BLaER1 (cell line): ENCODE results near the gene CAMSAP3.

Experiments used
- H3K27ac ChIP-seq: shearing (Covaris generic); formaldehyde crosslinking; 2 replicates; pipeline ENCODE4 v1.8.1; 2022
- H3K27me3 ChIP-seq: shearing (Covaris generic); formaldehyde crosslinking; 2 replicates; pipeline ENCODE4 v1.8.1; 2022
- H3K36me3 ChIP-seq: shearing (Covaris generic); formaldehyde crosslinking; 2 replicates; pipeline ENCODE4 v1.8.1; 2022
- H3K4me1 ChIP-seq: shearing (Covaris generic); formaldehyde crosslinking; 2 replicates; pipeline ENCODE4 v1.8.1; 2022
- H3K4me2 ChIP-seq: shearing (Covaris generic); formaldehyde crosslinking; 2 replicates; pipeline ENCODE4 v1.8.1; 2022
- H3K4me3 ChIP-seq: shearing (Covaris generic); formaldehyde crosslinking; 2 replicates; pipeline ENCODE4 v1.8.1; 2022
- H3K9ac ChIP-seq: shearing (Covaris generic); formaldehyde crosslinking; 2 replicates; pipeline ENCODE4 v1.8.1; 2022
- H3K9me3 ChIP-seq: shearing (Covaris generic); formaldehyde crosslinking; 2 replicates; pipeline ENCODE4 v1.8.1; 2022
- H4K20me1 ChIP-seq: shearing (Covaris generic); formaldehyde crosslinking; 2 replicates; pipeline ENCODE4 v1.8.1; 2022
- Cebpa-rat ChIP-seq: shearing (Covaris generic); IDR thresholded peaks from 2 replicates; pipeline ENCODE4 v1.8.1; 2022

CAMSAP3 gene

GRCh38 chr19:7554990-7555864, 40.4 kb upstream of the CAMSAP3 start:
- Histone ChIP-seq H3K27ac (no peak overlapping the region), H3K4me1 (no peaks in the 10 kb centered on the region), H4K20me1 (no peaks in the 10 kb centered on the region), H3K4me2 (no peak overlapping the region), H3K9me3 (peaks cover 7% of the 10 kb centered on the region; the same call in 1 of the 2 replicates), H3K4me3 (no peak overlapping the region), H3K27me3 (no peaks in the 10 kb centered on the region), H3K36me3 (peaks cover 79% of the 10 kb centered on the region), H3K9ac (no peak overlapping the region)
- TF ChIP-seq Cebpa-rat: no peak

GRCh38 chr19:7556696-7557315, 38.9 kb upstream of the CAMSAP3 start:
- no peaks in the 10 kb centered on the region for H3K4me1 ChIP-seq
- H3K27me3 ChIP-seq: no peaks in the 10 kb centered on the region
- no peak overlapping the region for H3K27ac ChIP-seq
- H3K4me3 ChIP-seq: no peak overlapping the region
- H3K9ac ChIP-seq: no peak overlapping the region
- TF ChIP-seq Cebpa-rat: no peak
- peaks cover 1% of the 10 kb centered on the region; the same call in 1 of the 2 replicates for H4K20me1 ChIP-seq
- peaks cover 78% of the 10 kb centered on the region for H3K36me3 ChIP-seq
- H3K4me2 ChIP-seq: no peak overlapping the region
- peaks cover 12% of the 10 kb centered on the region; the same call in 1 of the 2 replicates for H3K9me3 ChIP-seq

GRCh38 chr19:7558667-7559066, 37.0 kb upstream of the CAMSAP3 start:
- no peak for TF ChIP-seq Cebpa-rat
- Histone ChIP-seq H3K4me3 (no peak overlapping the region), H3K36me3 (peaks cover 70% of the 10 kb centered on the region)

GRCh38 chr19:7559102-7559501, 36.6 kb upstream of the CAMSAP3 start:
- Histone ChIP-seq H3K9me3 (peaks cover 12% of the 10 kb centered on the region; the same call in 1 of the 2 replicates), H3K9ac (no peak overlapping the region), H3K4me3 (no peak overlapping the region), H3K36me3 (peaks cover 69% of the 10 kb centered on the region), H3K4me2 (no peak overlapping the region), H4K20me1 (peaks cover 9% of the 10 kb centered on the region; the same call in 1 of the 2 replicates), H3K4me1 (no peaks in the 10 kb centered on the region), H3K27me3 (no peaks in the 10 kb centered on the region), H3K27ac (no peak overlapping the region)
- no peak for TF ChIP-seq Cebpa-rat

More at GRCh38 chr19:7558667-7559066, 37.0 kb upstream of the CAMSAP3 start:
- Histone ChIP-seq H3K4me1 (no peaks in the 10 kb centered on the region), H3K27me3 (no peaks in the 10 kb centered on the region), H4K20me1 (peaks cover 9% of the 10 kb centered on the region; the same call in 1 of the 2 replicates), H3K27ac (no peak overlapping the region), H3K4me2 (no peak overlapping the region), H3K9ac (no peak overlapping the region), H3K9me3 (peaks cover 12% of the 10 kb centered on the region; the same call in 1 of the 2 replicates)

- Histone ChIP-seq H3K27me3 (no peaks in the 10 kb centered on the region), H3K9ac (no peak overlapping the region), H3K4me2 (no peak overlapping the region), H3K36me3 (peaks cover 59% of the 10 kb centered on the region), H3K4me1 (no peaks in the 10 kb centered on the region), H3K9me3 (peaks cover 7% of the 10 kb centered on the region; the same call in 1 of the 2 replicates), H3K27ac (no peak overlapping the region), H4K20me1 (peaks cover 9% of the 10 kb centered on the region; the same call in 1 of the 2 replicates), H3K4me3 (no peak overlapping the region)
- TF ChIP-seq Cebpa-rat: no peak
These were observed 35.4 kb upstream of the CAMSAP3 start for GRCh38 chr19:7560255-7560654.

GRCh38 chr19:7561325-7561724, 34.3 kb upstream of the CAMSAP3 start:
- Histone ChIP-seq H3K9ac (no peak overlapping the region), H3K9me3 (peaks cover 7% of the 10 kb centered on the region; the same call in 1 of the 2 replicates), H3K27ac (no peak overlapping the region), H3K36me3 (peaks cover 49% of the 10 kb centered on the region), H3K4me3 (no peak overlapping the region), H3K27me3 (no peaks in the 10 kb centered on the region), H4K20me1 (peaks cover 9% of the 10 kb centered on the region; the same call in 1 of the 2 replicates), H3K4me1 (no peaks in the 10 kb centered on the region), H3K4me2 (no peak overlapping the region)
- no peak for TF ChIP-seq Cebpa-rat

GRCh38 chr19:7562646-7563393, 32.8 kb upstream of the CAMSAP3 start:
- no peak overlapping the region for H3K27ac ChIP-seq
- H4K20me1 ChIP-seq: peaks cover 9% of the 10 kb centered on the region; the same call in 1 of the 2 replicates
- no peak overlapping the region for H3K4me3 ChIP-seq
- TF ChIP-seq Cebpa-rat: no peak
- no peak overlapping the region for H3K4me2 ChIP-seq
- H3K9me3 ChIP-seq: peaks cover 7% of the 10 kb centered on the region; the same call in 1 of the 2 replicates
- H3K27me3 ChIP-seq: no peaks in the 10 kb centered on the region
- H3K9ac ChIP-seq: no peak overlapping the region
- peaks cover 34% of the 10 kb centered on the region for H3K36me3 ChIP-seq
- no peaks in the 10 kb centered on the region for H3K4me1 ChIP-seq

GRCh38 chr19:7564866-7565265, 30.8 kb upstream of the CAMSAP3 start:
- TF ChIP-seq Cebpa-rat: no peak
- H3K4me3 ChIP-seq: no peak overlapping the region
- no peak overlapping the region for H3K27ac ChIP-seq
- H3K27me3 ChIP-seq: no peaks in the 10 kb centered on the region
- H3K9me3 ChIP-seq: peaks cover 7% of the 10 kb centered on the region; the same call in 1 of the 2 replicates
- H4K20me1 ChIP-seq: peaks cover 9% of the 10 kb centered on the region; the same call in 1 of the 2 replicates
- H3K36me3 ChIP-seq: peaks cover 16% of the 10 kb centered on the region
- H3K9ac ChIP-seq: no peak overlapping the region
- H3K4me2 ChIP-seq: no peak overlapping the region
- no peaks in the 10 kb centered on the region for H3K4me1 ChIP-seq

GRCh38 chr19:7565332-7565731, 30.3 kb upstream of the CAMSAP3 start:
- no peak overlapping the region for H3K4me3 ChIP-seq
- no peaks in the 10 kb centered on the region for H3K27me3 ChIP-seq
- no peak overlapping the region for H3K9ac ChIP-seq
- peaks cover 9% of the 10 kb centered on the region; the same call in 1 of the 2 replicates for H4K20me1 ChIP-seq
- no peak overlapping the region for H3K4me2 ChIP-seq
- no peaks in the 10 kb centered on the region for H3K4me1 ChIP-seq
- H3K36me3 ChIP-seq: peaks cover 12% of the 10 kb centered on the region
- H3K9me3 ChIP-seq: peaks cover 3% of the 10 kb centered on the region; the same call in 1 of the 2 replicates
- TF ChIP-seq Cebpa-rat: peak; percentile 76
- H3K27ac ChIP-seq: no peak overlapping the region
